PC-9 (cell line): Measurements from ENCODE around the gene C9orf85.

ENCODE experiments used
- CTCF ChIP-seq: fragments of 200-600 bp; sonication (generic); conservative IDR thresholded peaks from 2 replicates; pipeline ENCODE4 v1.6.1; 2017; ENCODE audit warnings: mixed run types, antibody characterized with exemption, mild to moderate bottlenecking, moderate library complexity
- EZH2 ChIP-seq: fragments of 200-600 bp; sonication (generic); IDR thresholded peaks from 2 replicates; pipeline ENCODE4 v1.8.0; 2017; ENCODE audit warnings: antibody characterized with exemption, low read depth

DNA sequence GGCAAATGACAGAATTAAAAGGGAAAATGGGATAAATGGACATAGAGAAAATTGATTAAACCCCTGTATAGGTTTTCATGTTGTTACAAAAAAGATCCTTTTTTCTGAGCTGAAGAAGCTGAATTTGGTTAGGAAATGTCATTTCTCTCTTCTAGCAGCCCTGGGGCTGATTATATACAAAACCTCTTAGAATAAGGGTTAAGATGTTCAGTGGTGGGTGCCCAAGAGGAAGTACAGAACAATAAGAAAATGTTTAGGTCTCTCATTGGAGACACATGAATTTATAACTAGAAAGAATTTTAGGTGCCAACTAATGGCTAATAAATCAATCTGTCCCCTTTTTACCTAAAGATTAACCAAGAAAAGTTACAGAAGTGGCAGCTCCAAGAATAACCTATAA is 14.7 kb upstream of the C9orf85 start:
- TF ChIP-seq CTCF (no peak), EZH2 (no peak)
